ENCODE data around the gene GAS6.

Gene GAS6

GRCh38 chr13:113770937-113771336, 92.9 kb downstream of the GAS6 start:
- no peak for ATAC-seq
- no peak for TF ChIP-seq PPARA (CRISPR knock-in tag; IDR thresholded peaks at IDR 0.05; ENCODE audit: borderline replicate concordance)
- TF ChIP-seq ARNTL (CRISPR knock-in tag; IDR thresholded peaks at IDR 0.05; ENCODE audit: borderline replicate concordance, low read depth) = no peak
- TF ChIP-seq TSHZ2 (CRISPR knock-in tag; IDR thresholded peaks at IDR 0.05) = no peak
- no peak for TF ChIP-seq ZNF565 (CRISPR knock-in tag; conservative IDR thresholded peaks at IDR 0.05; ENCODE audit: low read depth)
- TF ChIP-seq ESRRG (CRISPR knock-in tag; IDR thresholded peaks at IDR 0.05) = no peak
- no peak for TF ChIP-seq ZFP3 (CRISPR knock-in tag; IDR thresholded peaks at IDR 0.05)
- no peak for TF ChIP-seq ZC3H10 (CRISPR knock-in tag; IDR thresholded peaks at IDR 0.05)
- no peak for TF ChIP-seq ZNF8 (CRISPR knock-in tag; IDR thresholded peaks at IDR 0.05)
- TF ChIP-seq SNAI2 (CRISPR knock-in tag; IDR thresholded peaks at IDR 0.05) = no peak
- no peak for TF ChIP-seq ZFP30 (CRISPR knock-in tag; IDR thresholded peaks at IDR 0.05)
- TF ChIP-seq OSR1 (CRISPR knock-in tag; IDR thresholded peaks at IDR 0.05) = no peak
- no peak for TF ChIP-seq CREB5 (CRISPR knock-in tag; IDR thresholded peaks at IDR 0.05; ENCODE audit: low read depth)
- TF ChIP-seq POU6F1 (CRISPR knock-in tag; IDR thresholded peaks at IDR 0.05; ENCODE audit: borderline replicate concordance, low read depth) = no peak
- no peak for TF ChIP-seq PATZ1 (CRISPR knock-in tag; IDR thresholded peaks at IDR 0.05; ENCODE audit: borderline replicate concordance)
- TF ChIP-seq TCF4 (CRISPR knock-in tag; IDR thresholded peaks at IDR 0.05; ENCODE audit: borderline replicate concordance) = no peak
- no peak for TF ChIP-seq RARB (CRISPR knock-in tag; IDR thresholded peaks at IDR 0.05)
- TF ChIP-seq TOX (CRISPR knock-in tag; IDR thresholded peaks at IDR 0.05; ENCODE audit: borderline replicate concordance) = no peak
- TF ChIP-seq GLIS3 (CRISPR knock-in tag; IDR thresholded peaks at IDR 0.05) = no peak
- no peak for TF ChIP-seq ISL1 (CRISPR knock-in tag; IDR thresholded peaks at IDR 0.05)
- no peak for TF ChIP-seq CSRNP3 (CRISPR knock-in tag; IDR thresholded peaks at IDR 0.05)

Measured in SK-N-SH treated with all-trans-retinoic acid at 6 μM for 48 hours (cell line).